HG03025 (cell line): Measurements from ENCODE around the gene COL13A1.

Source experiments
- ATAC-seq: cut with Tn5 transposase; IDR thresholded peaks from one replicate; pipeline ENCODE4 v1.9.1; 2021; ENCODE audit warnings: mild to moderate bottlenecking, moderate library complexity; ENCODE audit not compliant: unreplicated experiment, low FRiP score

Gene COL13A1

DNA sequence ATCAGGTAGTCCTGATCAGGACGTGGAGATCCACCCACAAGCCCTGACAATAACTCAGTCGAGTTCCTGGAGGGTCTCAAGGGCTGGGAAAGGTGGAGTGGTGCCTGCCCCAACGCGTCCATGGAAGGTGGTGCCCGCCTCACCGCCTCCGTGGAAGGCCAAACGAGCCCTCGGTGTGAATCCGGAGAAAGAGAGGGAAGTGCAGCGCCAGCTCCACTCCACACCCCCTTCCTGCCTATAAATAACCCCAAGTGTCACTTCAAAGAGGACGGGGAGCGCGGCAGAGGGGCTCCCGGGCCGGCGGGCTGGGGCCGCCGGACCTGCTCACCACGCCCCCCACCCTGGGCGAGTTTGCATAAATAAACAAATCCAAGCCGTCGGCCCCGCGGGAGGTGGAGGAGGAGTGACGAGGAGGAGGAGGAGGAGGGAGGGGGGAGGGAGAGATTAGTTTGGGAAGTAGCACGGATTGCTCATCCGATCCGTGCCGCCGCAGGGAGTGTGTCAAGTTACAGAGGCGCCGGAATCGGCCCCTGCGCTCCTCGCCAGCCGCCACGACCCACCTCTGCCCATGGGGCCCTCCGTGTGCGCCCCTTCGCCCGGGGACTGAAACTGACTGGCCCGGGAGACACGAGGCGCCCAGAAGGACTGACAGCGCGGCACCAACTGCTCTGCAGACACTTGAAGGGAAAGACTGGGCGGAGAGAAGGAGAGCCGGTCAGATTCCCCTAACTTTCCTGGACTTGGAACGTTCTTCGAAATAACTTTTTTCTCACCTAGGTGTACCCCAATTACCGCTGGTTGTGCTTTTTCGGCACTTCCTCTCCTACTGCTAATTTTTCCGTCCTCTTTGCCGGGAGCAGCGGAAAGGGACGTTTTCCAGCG lies at the start of gene COL13A1:
TSS of gene COL13A1 (plus strand) at position 473 of the 882 bp plus-strand sequence. CDS start 518 bp downstream, outside the sequence.
- no peak for ATAC-seq

DNA sequence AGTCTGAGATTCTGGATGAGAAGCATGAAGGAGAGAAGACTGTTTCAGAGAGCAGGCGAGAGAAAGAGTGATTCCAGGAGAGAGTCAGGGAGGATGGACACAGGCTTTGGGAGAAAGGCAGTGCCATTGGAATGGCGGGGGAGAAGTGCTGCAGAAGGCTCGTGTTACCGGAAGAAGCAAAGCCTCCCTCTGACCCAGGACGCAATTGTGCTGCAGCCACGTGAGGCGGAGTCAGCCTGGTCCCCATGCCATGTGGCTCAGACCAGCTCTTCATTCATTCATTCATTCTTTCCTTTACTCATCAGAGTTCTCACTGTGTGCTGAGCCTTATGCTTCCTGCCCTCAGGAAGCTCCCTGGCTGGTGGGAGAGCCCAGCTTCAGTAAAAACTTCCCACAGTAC lies 49.2 kb upstream of the COL13A1 start:
- ATAC-seq = no peak

DNA sequence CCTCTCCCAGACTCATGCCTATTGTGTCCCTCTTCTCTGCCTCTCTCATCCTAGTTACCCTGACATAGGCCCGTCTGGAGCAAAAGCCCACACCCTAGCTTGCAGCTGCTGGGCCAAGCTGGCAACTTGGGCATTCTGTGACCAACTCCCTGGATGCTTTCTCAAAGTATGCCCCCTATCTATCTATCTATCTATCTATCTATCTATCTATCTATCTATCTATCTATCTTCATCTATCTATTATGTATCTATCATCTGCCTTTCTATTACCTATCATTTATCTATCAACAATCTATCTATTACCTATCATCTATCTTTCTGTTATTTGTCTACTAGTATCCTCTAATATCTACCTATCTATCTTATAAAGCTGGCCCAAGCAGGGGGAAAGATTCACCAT lies 45.4 kb upstream of the COL13A1 start:
- ATAC-seq = no peak

DNA sequence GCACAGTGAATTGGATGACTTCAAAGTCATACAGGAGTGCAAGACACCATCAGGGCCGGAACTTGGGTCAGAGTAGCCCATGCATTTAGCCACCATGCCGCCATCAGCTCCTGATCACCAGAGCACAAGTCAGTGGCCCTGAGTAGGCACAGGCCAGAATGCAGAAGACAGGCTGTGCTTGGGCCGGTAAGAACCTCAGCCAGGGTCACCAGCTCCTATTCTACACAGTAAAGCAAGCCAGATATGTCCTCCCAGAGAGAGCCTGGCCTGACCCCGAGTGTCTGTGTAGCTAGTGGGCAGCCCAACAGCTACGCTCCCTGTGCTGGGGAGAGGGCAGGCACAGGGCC lies 44.5 kb upstream of the COL13A1 start:
- ATAC-seq = no peak

DNA sequence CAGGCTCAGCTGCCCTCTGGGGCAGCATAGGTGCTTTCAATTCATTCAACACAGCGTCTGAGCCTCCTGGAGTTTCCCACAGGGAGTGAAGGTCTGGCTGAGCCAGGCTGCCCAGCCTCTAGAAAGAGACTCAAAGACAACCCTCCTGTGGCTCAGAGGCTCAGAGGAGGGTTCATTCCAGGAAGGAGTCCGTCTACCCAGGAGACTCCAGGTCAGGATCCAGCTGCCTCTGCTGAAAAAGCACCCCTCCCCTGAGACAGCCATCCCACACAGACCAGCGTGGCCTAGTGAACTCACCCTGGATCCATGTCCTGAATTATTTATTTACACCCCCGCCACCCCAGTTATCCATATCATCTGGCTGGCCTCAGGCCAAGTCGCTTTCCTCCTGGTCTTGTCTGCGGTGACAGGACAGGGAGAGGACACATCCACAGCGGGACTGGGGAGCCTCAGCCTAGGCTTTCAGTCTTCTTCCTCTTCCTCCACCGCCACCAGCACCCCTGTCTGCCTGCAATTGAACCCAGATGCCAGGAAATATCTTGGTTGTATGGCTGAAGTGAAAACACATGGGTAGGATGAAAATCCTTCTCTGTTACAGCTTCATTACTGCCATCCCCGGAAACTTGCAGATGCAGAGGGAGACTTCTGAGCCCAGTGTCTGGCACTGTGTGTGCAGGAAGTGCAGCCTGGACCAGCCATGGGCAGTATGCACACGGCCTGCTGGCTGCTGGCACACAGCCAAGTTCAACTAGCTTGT lies 44.0 kb upstream of the COL13A1 start:
- no peak for ATAC-seq

DNA sequence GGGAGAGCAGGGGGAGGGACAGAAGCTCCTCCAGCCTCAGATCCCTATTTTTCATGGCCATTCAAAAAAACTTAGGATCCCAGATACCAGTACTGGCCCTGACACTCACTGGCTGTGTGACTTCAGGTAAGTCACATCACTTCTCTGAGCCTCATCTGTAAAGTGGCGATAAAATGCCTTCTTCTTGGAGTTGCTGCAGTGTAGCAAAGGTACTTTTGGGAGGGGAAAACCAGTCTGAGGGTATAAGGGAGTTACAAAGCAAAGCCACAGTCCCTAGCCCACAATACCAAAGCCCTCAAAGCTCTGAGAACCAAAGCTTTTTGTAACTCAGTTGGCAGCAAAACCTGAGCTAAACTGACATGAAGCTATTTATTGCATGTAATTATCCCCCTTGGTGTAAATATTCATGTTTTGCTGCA lies 43.4 kb upstream of the COL13A1 start:
- no peak for ATAC-seq

DNA sequence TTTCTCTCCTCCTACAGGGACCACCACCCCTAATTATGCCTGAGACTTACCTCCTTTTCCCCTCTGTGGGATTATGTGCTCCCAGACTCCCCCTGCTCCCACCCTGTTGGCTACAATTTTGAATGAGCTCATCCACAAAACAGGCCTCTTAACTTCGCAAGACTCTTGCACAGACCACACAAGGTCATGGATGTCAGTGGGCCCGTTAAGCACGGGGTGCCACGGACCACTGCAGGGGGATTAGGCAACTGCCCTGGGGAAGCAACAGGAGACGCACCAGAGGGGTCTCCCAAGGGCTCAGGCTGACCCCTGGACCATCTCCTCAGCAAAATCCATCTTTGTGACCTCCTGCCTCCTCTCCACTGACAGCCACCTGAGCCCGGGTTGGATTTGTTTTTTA lies 42.1 kb upstream of the COL13A1 start:
- ATAC-seq = no peak

DNA sequence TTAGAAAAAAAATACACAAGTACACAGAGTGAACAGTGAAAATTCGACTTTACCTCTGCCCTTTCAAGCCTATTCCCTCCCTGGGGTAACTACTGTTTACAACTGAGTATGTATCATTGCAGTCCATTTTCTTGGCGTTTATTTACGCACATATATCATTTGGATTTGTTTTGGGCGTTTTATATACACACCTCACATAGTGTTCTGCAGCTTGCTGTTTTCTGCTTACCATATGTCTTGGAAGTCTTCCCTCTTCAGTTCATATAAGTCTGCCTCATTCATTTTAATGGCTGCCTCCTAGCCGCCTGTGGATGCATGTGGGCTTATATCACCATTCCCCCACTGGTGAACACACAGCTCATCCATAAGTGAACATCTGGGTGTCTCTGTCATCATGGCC lies 41.6 kb upstream of the COL13A1 start:
- no peak for ATAC-seq

DNA sequence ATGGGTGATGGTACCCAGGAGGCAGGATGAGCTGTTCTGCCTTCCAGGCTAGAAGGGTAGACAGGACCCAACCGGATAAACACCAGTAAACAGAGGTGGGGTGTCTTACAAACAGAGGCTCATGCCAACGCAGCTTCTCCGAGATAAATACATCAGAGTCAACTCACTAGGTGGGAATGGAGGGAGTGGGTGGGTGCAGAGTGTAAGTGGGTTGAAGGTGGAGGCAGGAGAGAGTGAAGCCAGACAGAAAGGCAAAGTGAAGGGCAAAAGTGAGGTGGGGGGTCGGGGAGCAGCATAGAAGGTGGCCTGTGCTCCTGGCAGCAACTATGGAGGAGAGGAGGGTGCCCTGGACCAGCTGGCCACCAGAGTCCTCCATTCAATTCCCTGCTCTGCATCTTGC lies 40.4 kb upstream of the COL13A1 start:
- no peak for ATAC-seq

DNA sequence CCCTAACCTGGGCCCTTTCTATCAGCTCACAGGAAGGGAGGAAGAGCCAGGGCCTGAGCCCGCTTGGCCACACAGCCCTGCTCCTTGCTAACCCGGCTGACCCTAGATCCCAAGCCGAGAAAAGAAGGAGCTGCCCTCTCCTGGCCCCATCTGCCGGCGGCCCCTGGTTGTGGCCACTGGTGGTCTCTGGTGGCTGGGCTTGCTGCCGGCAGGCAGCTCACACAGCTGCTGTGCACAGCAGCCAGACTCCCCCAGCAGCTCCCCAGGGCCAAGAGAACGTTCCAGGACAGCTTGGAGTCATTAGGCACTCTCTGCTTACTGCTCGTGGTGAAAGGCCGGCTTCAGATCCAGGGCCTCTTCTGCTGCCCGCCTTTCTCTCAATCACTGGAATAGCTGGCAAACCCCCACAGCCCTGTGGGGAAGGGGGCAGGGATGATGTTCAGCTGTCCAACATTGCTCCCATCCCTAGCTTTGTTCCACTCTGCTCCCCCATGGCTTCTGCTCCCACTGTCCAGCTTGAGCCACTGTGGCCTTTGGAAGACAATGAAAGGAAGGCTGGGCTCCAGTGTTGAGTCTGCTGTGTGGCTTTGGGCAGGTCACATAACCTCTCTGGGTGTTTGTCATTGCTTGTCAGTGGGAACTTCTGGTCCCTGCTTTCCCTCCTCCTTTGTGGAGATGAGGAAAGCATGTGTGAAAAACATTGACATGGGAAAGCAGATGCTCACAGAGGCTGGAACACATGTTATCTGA lies 35.4 kb upstream of the COL13A1 start:
- no peak for ATAC-seq

DNA sequence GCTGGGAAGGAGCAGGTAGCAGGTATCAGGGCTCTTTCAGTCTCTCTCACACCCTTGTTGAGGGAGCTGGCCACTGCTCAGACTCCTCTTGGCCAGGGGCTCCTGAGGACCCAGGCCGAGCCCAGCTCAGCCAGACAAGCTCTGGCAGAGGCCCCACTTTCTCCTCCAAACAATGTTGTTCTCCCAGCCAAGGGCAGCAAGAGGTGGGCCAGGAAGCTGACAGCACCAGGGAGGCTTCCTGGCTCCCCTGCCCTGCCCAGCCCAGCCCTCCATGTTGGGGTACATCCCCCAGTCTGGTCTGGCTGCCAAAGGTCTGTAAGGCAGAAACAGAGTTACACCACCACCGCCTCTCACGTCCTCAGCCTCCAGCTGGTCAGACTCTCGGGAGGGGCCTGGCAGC lies 33.9 kb upstream of the COL13A1 start:
- no peak for ATAC-seq

DNA sequence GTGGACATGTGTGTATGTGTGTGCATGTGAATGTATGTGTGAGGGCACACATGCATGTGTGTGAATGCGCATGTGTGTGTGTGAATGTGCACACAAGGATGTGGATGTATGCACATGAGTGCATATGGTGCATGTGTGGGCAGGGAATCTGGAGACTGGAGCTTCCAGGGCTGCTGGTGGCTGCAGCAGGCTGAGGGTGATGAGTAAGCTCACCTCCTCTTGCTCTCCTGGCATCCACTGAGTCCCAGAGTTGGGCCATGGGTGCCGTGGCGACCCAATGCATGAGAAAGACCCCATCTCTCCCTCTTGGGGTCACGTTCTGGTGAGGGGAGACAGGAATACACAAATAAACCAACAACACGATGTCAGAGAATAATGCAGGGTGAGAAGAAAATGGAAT lies 33.3 kb upstream of the COL13A1 start:
- no peak for ATAC-seq

DNA sequence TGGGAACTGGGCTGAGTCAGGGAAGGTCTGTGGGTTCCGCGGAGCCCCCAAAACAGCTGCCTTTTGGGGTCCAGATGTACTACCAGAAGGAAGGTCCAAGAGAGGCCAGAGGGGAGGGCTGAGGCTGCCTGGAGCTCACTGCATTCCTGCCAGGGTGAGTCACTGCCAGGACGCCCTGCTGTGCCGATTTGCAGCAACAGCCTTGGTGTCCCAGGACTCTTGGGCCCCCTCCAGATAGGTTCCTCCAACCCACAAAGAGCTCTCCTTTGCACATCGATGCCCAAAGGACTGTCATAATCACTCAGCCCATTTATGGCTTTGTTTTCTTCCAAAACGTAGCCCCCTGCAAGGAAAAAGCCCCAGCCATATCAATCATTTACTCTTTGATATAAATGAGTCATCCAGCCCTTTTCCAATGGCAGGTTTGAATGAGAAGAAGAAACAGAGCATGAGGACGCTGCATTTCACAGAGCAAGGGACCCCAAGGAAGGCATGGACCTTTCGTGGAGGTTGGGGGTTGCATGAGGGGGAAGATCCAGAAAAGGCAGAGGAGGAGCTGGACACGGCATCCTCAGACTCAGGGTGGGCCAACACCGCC lies 32.2 kb upstream of the COL13A1 start:
- no peak for ATAC-seq

DNA sequence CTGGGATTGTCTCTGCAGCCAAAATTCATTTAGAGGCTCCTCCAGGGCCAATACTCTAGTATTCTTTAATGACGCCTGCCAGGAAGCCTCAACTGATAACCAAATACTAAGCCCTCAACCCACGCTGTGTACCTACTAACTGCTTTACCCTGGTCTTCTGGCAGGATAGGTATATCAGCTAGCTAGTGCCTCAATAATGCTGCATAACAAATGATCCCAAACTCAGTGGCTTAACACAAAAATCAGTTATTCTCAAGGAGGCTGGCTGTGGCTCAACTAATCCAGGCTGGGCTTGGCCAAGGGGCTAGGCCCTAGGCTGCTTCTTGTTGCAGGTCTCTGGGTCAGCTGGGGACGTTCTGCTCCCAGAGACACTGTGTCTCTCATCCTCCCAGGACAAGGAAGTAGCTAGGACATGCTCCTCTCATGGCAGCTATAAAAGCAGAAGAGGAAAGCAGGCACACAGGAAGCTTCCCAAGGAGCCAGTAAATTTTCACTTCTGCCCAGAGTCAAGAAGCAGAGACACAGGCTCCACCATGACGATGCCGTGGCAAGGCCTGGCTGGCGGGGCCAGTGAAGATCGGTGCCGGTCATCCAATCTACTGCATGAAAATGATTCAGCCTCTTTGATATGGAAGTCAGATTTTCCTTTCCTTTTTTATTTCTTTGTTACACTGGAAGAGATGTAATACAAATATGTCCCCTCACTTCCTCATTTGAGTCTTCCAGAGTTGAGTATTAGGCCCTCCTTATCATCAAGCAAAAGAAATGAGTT lies 28.6 kb upstream of the COL13A1 start:
- ATAC-seq = no peak

DNA sequence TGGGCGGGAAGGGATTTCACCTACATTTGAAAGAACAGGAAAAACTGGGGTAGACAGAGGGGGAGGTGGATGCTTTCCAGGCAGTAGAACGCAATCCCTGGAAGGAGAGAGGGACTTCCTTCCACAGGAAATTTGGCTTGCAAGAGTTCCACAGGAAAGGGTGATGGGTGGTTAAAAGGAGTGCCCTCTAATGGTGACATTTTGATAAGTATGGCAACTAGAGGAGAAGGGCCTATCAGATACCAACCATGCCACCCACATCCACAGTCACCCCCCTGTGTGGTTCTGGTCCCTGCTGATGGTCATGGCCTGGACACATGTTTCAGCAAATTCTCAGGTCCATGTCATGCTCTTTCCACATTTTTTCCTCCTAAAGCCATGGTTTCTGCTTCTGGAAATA lies 27.1 kb upstream of the COL13A1 start:
- ATAC-seq = no peak

DNA sequence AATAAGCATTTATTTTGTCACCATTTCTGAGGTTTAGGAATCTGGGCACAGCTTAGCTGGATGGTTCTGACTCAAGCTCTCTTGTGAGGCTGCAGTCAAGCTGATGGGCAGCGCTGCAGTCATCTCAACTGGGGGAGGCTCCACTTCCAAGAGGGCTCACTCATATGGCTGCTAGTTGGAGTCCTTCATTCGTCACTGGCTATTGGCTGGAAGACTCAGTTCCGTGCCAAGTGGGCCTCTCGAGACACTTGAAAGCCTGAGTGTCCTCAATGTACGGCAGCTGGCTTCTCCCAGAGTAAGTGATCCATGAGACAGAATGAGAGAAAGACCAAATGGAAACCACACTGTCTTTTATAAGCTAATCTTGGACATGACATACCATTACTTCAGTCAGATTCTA lies 21.6 kb upstream of the COL13A1 start:
- ATAC-seq = no peak

DNA sequence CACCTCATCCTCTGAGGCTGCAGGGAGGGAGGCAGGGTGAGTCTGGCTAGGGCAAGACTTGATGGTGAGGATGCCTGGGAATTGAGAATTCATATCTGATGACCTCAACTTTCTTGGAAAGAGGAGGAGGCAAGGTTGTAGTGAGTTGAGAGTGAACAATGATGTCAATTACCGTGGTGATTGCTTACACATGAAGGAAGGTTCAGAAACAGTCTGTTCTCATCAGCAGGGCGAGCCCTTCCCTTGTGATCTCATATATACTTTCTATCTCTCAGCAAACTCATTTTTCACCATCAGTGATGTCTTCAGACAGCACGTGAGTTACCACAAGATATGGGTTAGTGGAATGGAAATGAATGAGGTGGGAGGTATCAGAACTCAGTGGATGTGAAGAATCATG lies 20.1 kb upstream of the COL13A1 start:
- no peak for ATAC-seq

DNA sequence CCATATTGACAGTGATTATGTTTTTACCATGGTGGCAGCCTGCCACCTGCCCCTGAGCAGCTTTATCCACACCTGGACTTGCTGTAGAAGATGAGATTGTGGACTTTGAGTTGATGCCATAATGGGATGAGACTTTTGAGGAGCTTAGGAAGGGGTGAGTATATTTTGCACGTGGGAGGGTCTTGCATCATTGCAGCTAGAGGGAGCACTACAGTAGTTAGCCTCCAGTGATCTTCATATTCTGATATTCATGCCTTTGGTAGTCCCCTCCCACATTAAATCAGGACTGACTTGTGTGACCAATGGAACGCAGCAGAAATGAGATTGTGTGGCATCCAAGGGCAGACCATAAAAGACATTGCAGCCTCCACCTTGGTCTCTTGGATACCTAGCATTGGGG lies 18.2 kb upstream of the COL13A1 start:
- ATAC-seq = no peak

DNA sequence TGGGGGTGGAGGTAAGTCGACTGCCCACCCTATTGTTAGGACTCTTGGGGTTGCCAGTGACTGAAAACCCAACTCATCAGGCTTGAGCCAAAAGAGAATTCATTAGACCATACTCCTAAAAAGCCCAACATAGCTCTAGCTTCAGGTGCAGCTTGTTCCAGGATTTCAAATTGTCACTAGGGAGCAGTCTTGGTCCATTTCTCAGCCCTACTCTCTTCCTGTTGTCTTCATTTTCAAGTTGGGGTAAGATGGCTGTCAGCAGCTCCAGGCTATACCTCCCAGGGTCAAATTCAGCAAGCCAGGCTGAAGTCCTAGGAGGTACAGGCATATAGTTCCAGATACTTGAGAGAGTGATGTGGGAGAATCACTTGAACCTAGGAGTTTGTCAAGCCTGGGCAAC lies 14.9 kb upstream of the COL13A1 start:
- ATAC-seq = no peak

DNA sequence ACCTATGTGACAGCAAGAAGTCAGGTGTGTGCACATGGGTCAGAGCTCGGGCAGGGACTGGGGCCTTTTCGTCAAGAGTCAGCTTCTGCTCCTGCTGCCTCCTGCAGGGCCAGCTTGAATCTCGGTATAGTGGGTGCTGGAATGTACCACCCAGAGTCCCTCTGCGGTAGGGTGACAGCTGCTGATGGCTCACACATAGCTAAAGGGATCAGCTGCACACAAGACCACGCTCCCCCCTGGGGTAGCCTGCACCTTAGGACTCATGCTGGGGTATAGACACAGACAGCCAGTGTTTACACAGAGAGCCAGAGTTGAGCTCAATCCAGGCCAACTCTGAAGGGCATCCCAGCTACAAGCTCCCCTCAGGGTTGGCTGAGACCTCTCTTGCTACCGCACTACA lies 14.0 kb upstream of the COL13A1 start:
- no peak for ATAC-seq
